Bronchial epithelial cell (primary cell): Measurements from ENCODE around the gene FUS. TPM values are rescaled to one million over a fixed set of nuclear protein-coding genes. Genes with fewer than 3 reads are reported as not detected.

Source experiments
- DNase-seq: peaks from one replicate; pipeline ENCODE4 v3.0.0-alpha.2; 2010; ENCODE audit warnings: low read depth
- FAIRE-seq: peaks from 2 replicates; lab custom pipeline; 2011; peaks lifted over from hg19 to GRCh38; lab: Jason Lieb, UNC
- H3K27me3 ChIP-seq: 2 replicates; pipeline ENCODE4 v1.5.1; 2011; ENCODE audit warnings: low read length; ENCODE audit not compliant: control insufficient read depth, insufficient read depth
- H3K36me3 ChIP-seq: 2 replicates; pipeline ENCODE4 v1.5.1; 2011; ENCODE audit warnings: low read length; ENCODE audit not compliant: control insufficient read depth, insufficient read depth
- H3K4me3 ChIP-seq: 2 replicates; pipeline ENCODE4 v1.5.1; 2011; ENCODE audit warnings: mild to moderate bottlenecking, low read depth, low read length, control low read depth
- CTCF ChIP-seq: IDR thresholded peaks from 2 replicates; pipeline ENCODE4 v1.5.1; 2011; ENCODE audit warnings: mild to moderate bottlenecking, moderate library complexity, low read length, control low read depth, inconsistent platforms; ENCODE audit not compliant: insufficient read depth, severe bottlenecking
- total RNA-seq: library from RNA; depleted of rRNA; stranded (reverse); fragments of >200 nt; gene quantifications from 2 replicates; pipeline ENCODE4 v1.2.1, GENCODE V29; 2014

FUS gene
- total RNA-seq = 24.2 and 25.0 TPM in 2 replicates

- no peak for FAIRE-seq
- TF ChIP-seq CTCF = no peak
- H3K27me3 ChIP-seq = no peaks in the 10 kb centered on the region
- peaks cover 19% of the 10 kb centered on the region for H3K36me3 ChIP-seq
- peak within 1 kb of the TSS; percentile 96 for H3K4me3 ChIP-seq
- peak; percentile 51 for DNase-seq
Observed at GRCh38 chr16:31179747-31180459, at the start of gene FUS. Gene FUS, plus strand, starts transcription at chr16:31180139. Its CDS starts 76 bp downstream, at chr16:31180215.

GRCh38 chr16:31130336-31130891 lies 49.5 kb upstream of the FUS start:
- no peak for TF ChIP-seq CTCF
- H3K4me3 ChIP-seq = no peak overlapping the region
- peaks cover 18% of the 10 kb centered on the region for H3K36me3 ChIP-seq
- DNase-seq (no peak), FAIRE-seq (no peak)
- H3K27me3 ChIP-seq = no peaks in the 10 kb centered on the region

GRCh38 chr16:31130899-31131298 lies 49.0 kb upstream of the FUS start:
- FAIRE-seq (no peak), DNase-seq (peak; percentile 82)
- Histone ChIP-seq H3K27me3 (no peaks in the 10 kb centered on the region), H3K36me3 (peaks cover 18% of the 10 kb centered on the region), H3K4me3 (no peak overlapping the region)
- TF ChIP-seq CTCF = no peak

- peaks cover 18% of the 10 kb centered on the region for H3K36me3 ChIP-seq
- H3K27me3 ChIP-seq = no peaks in the 10 kb centered on the region
- no peak for TF ChIP-seq CTCF
- H3K4me3 ChIP-seq = no peak overlapping the region
- no peak for FAIRE-seq
- no peak for DNase-seq
Observed at GRCh38 chr16:31131416-31131815, 48.5 kb upstream of the FUS start.

- FAIRE-seq = no peak
- no peak for TF ChIP-seq CTCF
- peaks cover 18% of the 10 kb centered on the region for H3K36me3 ChIP-seq
- H3K4me3 ChIP-seq = no peak overlapping the region
- peak; percentile 51 for DNase-seq
- H3K27me3 ChIP-seq = no peaks in the 10 kb centered on the region
Observed at GRCh38 chr16:31131841-31132271, 48.1 kb upstream of the FUS start.
